ENCODE results near the gene JPH4.
"Not testable (repeated sequence)": the region's sequence is repeated elsewhere in the genome, so short reads cannot be mapped to it uniquely, and the experiment has no call there.

The JPH4 gene

DNA sequence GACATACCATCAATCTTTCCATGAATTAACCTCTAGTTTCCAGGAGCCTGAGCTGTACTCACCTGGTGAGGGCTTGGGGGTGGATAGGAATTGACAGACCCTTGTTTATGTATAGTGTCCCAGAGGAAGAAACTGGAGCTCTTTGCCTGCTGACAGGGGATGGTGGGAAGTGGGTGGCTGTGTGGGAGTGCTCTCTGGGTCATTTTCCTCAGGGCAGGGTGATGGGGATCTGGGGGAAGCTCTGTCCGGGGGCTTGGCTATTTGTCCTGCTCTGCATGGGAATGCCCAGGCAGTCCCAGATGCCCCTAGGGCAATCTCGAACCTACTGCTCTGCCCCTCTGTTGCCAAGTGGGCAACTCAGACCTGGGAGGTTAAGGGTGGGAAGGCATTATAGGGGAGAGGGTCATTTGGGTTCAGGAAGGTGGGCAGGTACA is 35.8 kb upstream of the JPH4 start:
- Histone ChIP-seq H3K27ac (ENCODE audit: low read depth, low read length) (no peak overlapping the region), H3K4me3 (ENCODE audit: low read length) (no peak overlapping the region), H3K36me3 (ENCODE audit: control insufficient read depth, insufficient read depth, low read length) (no peaks in the 10 kb centered on the region), H3K27me3 (ENCODE audit: control insufficient read depth, insufficient read depth, low read length) (no peaks in the 10 kb centered on the region), H3K4me1 (ENCODE audit: control insufficient read depth, insufficient read depth, low read length) (no peaks in the 10 kb centered on the region), H3K9ac (ENCODE audit: low read length) (no peak overlapping the region)

DNA sequence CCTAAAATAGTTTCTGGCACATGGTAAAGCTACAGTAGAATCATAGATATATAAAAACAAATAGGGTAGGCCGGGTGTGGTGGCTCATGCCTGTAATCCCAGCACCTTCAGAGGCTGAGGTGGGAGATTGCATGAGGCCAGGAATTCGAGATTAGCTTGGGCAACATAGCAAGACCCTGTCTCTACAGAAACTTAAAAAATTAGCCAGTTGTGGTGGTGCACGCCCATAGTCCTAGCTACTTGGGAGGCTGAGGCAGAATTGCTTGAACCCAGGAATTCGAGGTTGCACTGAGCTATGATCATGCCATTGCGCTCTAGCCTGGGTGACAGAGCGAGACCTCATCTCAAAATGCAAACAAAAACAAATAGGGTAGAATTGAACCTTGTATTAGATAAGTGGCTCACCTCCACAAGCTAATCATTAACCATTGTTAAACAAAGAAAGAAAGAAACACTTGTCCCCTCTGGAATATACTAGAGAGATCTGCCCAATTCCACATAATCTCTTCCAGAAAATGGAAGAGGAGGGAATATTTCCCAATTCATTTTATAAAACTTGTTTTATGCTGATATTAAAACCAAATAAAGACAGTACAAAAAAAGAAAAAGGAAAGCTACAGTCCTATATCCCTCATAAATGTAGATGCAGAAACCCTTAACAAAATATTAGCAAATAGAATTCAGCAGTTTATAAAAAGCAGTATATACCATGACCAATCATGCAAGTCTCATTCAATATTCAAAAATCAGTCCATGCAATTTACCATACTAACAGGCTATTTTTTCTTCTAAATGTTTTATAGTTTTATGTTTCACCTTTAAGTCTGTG is 34.9 kb upstream of the JPH4 start:
- H3K36me3 ChIP-seq (ENCODE audit: control insufficient read depth, insufficient read depth, low read length) = no peaks in the 10 kb centered on the region
- H3K27me3 ChIP-seq (ENCODE audit: control insufficient read depth, insufficient read depth, low read length) = no peaks in the 10 kb centered on the region
- H3K4me3 ChIP-seq (ENCODE audit: low read length) = no peak overlapping the region
- no peaks in the 10 kb centered on the region for H3K4me1 ChIP-seq (ENCODE audit: control insufficient read depth, insufficient read depth, low read length)
- H3K27ac ChIP-seq (ENCODE audit: low read depth, low read length) = no peak overlapping the region
- no peak overlapping the region for H3K9ac ChIP-seq (ENCODE audit: low read length)

DNA sequence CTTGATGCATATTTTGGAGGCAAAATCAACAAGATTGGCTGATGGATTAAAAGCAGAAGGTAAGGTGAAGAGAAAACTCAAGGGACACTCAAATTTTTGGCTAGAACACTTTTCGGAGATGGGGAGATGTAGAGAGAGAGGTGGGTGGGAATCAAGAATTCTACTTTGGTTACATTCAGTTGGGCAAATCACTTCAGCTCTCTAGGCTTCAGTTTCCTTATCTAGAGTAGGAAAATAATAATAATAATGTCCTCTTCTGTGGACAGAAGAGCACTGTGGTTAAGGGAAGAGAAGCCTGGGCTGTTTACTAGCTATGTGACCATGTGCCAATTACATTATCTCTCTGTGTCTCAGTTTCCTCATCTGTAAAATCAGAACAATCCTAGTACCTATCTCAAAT is 34.2 kb upstream of the JPH4 start:
- Histone ChIP-seq H3K4me3 (ENCODE audit: low read length) (no peak overlapping the region), H3K4me1 (ENCODE audit: control insufficient read depth, insufficient read depth, low read length) (no peaks in the 10 kb centered on the region), H3K27ac (ENCODE audit: low read depth, low read length) (no peak overlapping the region), H3K9ac (ENCODE audit: low read length) (no peak overlapping the region), H3K36me3 (ENCODE audit: control insufficient read depth, insufficient read depth, low read length) (no peaks in the 10 kb centered on the region), H3K27me3 (ENCODE audit: control insufficient read depth, insufficient read depth, low read length) (no peaks in the 10 kb centered on the region)

DNA sequence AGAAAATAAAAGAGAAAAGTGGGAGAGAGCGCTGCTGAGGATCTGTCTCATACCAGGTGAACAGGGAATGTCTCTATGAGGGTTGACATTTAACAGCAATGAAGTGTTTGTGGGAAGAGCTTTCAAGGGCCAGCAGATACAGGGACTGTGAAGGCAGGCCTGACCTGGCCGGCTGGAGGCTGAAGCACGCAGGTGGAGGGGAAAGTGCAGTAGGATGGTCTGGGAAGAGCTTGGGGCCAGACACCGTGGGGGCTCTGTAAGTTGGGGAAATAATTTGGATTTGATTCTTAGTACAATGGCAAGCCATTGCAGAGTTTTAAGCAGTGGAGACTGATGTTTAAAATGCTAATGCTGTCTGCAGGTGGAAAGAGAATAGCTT is 33.8 kb upstream of the JPH4 start:
- Histone ChIP-seq H3K4me1 (ENCODE audit: control insufficient read depth, insufficient read depth, low read length) (no peaks in the 10 kb centered on the region), H3K9ac (ENCODE audit: low read length) (no peak overlapping the region), H3K36me3 (ENCODE audit: control insufficient read depth, insufficient read depth, low read length) (no peaks in the 10 kb centered on the region), H3K27me3 (ENCODE audit: control insufficient read depth, insufficient read depth, low read length) (no peaks in the 10 kb centered on the region), H3K4me3 (ENCODE audit: low read length) (no peak overlapping the region), H3K27ac (ENCODE audit: low read depth, low read length) (no peak overlapping the region)

DNA sequence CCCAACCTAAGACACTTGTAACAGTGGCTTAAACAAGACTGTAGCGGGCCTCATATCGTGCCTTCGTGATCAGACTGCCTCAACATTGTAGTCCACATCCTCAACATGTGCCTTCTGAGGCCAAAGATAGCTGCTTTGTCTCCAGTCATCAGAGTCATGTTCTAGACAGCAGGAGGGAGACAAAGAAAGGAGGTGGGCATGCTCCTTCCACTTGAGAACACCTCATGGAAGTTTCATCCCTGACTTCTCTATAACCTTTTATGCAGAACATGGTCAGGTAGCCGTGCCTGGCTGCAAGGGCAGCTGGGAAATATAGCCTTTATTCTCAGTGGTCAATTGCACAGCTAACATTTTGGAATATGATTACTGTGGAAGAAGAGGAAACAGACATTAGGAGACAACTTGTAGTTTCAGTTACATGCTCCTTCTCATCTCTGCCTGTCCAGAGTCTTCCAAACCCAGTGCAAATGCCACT is 32.3 kb upstream of the JPH4 start:
- no peaks in the 10 kb centered on the region for H3K36me3 ChIP-seq (ENCODE audit: control insufficient read depth, insufficient read depth, low read length)
- H3K27me3 ChIP-seq (ENCODE audit: control insufficient read depth, insufficient read depth, low read length) = no peaks in the 10 kb centered on the region
- no peak overlapping the region for H3K27ac ChIP-seq (ENCODE audit: low read depth, low read length)
- H3K4me3 ChIP-seq (ENCODE audit: low read length) = no peak overlapping the region
- H3K4me1 ChIP-seq (ENCODE audit: control insufficient read depth, insufficient read depth, low read length) = no peaks in the 10 kb centered on the region
- H3K9ac ChIP-seq (ENCODE audit: low read length) = no peak overlapping the region

DNA sequence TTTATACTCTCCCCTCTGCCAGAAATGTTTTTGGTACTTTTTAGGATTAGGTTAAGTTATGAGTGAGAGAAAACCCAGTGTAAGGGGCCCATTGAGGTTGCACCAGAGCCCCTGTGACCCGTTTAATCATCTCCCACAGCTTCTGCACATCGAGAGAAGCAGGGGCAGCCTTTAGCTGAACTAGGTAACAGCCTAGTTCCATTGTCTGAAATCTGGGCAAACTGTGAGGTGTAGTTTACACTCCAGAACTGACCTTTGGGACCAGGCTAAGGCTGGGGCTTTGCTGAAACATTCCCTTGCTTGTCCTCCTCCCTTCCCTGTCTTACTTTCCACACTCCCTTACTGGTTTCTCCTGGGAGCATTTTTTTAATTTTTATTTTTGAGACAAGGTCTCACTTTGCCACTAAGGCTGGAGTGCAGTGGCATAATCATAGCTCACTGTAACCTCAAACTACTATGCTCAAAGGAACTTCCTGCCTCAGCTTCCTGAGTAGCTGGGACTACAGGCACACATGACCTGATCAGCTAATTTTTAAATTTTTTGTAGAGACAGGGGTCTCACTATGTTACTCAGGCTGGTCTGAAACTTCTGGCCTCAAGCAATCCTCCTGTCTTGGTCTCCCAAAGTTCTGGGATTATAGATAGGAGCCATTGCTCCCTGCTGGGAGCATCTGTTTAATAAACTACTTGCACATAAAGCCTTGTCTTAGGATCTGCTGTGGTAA is 31.7 kb upstream of the JPH4 start:
- Histone ChIP-seq H3K9ac (ENCODE audit: low read length) (no peak overlapping the region), H3K4me1 (ENCODE audit: control insufficient read depth, insufficient read depth, low read length) (no peaks in the 10 kb centered on the region), H3K4me3 (ENCODE audit: low read length) (no peak overlapping the region)

DNA sequence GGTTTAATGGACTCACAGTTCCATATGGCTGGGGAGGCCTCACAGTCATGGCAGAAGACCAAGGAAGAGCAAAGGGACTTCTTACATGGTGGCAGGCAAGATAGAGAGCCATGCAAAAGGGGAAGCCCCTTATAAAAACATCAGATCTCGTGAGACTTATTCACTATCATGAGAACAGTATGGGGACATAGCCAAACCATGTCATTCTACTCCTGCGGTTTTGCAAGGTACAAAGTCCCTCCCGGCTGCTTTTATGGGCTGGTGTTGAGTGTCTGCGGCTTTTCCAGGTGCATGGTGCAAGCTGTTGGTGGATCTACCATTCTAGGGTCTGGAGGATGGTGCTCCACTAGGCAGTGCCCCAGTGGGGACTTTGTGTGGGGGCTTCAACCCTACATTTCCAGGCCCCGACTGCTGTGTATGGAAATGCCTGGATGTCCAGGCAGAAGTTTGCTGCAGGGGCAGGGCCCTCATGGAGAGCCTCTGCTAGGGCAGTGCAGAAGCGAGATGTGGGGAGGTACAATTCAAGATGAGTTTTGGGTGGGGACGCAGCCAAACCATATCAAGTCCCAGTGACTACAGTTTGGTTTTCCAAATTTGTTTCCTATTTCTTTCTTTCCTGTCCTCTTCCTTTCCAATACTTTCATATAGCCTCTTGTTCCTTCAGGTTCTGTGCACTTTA is 31.0 kb upstream of the JPH4 start:
- H3K27ac ChIP-seq (ENCODE audit: low read depth, low read length); H3K4me3 ChIP-seq (ENCODE audit: low read length); H3K4me1 ChIP-seq (ENCODE audit: control insufficient read depth, insufficient read depth, low read length); H3K9ac ChIP-seq (ENCODE audit: low read length); H3K36me3 ChIP-seq (ENCODE audit: control insufficient read depth, insufficient read depth, low read length); H3K27me3 ChIP-seq (ENCODE audit: control insufficient read depth, insufficient read depth, low read length): not testable (repeated sequence)

More for the DNA sequence above, 31.7 kb upstream of the JPH4 start:
- Histone ChIP-seq H3K27me3 (ENCODE audit: control insufficient read depth, insufficient read depth, low read length) (no peaks in the 10 kb centered on the region), H3K27ac (ENCODE audit: low read depth, low read length) (no peak overlapping the region), H3K36me3 (ENCODE audit: control insufficient read depth, insufficient read depth, low read length) (no peaks in the 10 kb centered on the region)

DNA sequence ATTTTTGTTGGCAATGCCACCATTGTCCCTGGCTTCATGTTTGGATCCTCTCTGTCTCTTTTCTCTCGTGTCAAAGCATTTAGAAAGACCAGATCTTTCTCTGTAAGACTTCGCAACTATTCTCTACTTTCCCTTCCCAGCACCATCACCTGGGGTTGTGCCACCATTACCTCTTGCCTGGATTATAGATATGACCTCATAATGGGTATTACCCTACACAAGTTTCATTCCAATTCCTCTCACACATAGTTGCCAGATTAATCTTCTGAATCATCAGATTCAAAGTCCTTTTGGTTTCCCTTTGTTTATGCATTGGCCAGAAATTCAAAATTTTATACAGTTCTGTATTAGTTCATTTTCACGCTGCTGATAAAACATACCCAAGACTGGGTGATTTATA is 30.4 kb upstream of the JPH4 start:
- Histone ChIP-seq H3K4me1 (ENCODE audit: control insufficient read depth, insufficient read depth, low read length) (no peaks in the 10 kb centered on the region), H3K27ac (ENCODE audit: low read depth, low read length) (no peak overlapping the region), H3K4me3 (ENCODE audit: low read length) (no peak overlapping the region), H3K36me3 (ENCODE audit: control insufficient read depth, insufficient read depth, low read length) (no peaks in the 10 kb centered on the region), H3K9ac (ENCODE audit: low read length) (no peak overlapping the region), H3K27me3 (ENCODE audit: control insufficient read depth, insufficient read depth, low read length) (no peaks in the 10 kb centered on the region)

DNA sequence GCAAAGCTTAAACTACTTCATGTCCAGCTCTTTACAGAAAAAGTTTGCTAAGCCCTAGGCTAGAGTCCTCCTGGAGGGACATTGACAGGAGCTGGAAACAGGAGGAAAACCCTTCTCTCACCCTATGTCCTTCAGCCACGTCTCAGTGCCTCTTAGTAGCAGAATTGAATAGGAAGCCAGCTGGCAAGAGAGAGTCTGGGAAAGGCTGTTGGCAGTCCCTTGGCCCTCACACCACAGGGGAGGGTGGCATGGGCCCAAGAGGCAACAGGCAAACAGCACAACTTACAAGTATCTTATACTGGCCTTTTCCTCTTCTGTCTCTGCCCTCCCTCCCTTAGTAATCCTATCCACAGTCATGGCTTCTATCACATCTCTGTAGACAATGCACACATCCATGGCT is 29.9 kb upstream of the JPH4 start:
- Histone ChIP-seq H3K4me1 (ENCODE audit: control insufficient read depth, insufficient read depth, low read length) (no peaks in the 10 kb centered on the region), H3K4me3 (ENCODE audit: low read length) (no peak overlapping the region), H3K9ac (ENCODE audit: low read length) (no peak overlapping the region), H3K36me3 (ENCODE audit: control insufficient read depth, insufficient read depth, low read length) (no peaks in the 10 kb centered on the region), H3K27ac (ENCODE audit: low read depth, low read length) (no peak overlapping the region), H3K27me3 (ENCODE audit: control insufficient read depth, insufficient read depth, low read length) (no peaks in the 10 kb centered on the region)

DNA sequence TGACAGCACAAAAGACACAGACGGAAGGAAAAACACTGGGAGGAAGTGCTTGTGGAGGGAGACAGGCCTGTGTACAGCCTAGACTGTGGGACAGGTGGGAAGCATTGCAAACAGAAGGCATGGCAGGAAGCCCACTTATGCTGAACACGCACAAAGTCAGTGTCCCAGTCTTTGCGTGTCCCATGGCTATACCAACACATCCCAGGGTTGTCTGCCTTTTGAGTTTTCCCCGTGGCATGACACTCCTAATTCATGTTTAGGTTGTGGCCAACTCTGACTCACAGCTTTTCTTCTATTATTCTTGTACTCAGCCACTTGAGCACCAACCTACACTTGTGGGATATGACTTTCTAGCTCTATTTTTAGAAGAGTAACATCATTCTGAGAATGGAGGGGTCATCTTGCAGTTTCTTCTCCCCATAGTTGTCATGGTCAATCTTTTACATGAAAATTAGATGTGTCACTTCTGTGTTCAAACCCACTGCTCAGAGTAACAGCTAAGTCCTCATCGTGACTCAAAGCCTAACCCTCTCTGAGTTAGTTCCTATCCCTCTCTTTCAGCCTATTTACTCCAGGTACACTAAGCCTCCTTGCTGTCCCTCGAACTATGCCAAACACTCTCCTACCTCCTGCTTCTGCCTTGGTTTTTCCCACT is 27.5 kb upstream of the JPH4 start:
- H3K9ac ChIP-seq (ENCODE audit: low read length) = no peak overlapping the region

DNA sequence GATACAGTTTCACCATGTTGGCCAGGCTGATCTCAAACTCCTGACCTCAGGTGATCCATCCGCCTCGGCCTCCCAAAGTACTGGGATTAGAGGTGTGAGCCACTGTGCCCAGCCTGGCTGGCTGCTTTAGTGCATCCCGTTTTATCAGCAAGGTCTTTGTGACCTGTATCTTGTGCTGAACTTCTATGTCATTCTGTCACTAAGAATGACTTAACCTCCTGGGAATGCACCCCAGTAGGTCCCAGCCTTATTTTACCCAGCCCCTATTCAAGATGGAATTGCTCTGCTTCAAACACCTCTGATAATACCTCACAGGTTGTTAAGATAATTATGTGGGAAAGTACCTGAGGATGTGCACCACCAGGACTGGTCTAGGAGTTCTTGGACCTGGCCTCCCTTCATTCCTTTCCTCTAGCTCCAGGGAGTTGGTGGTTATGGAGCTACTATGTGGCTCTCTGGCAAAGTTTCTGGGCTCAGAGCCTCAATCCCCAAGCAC is 26.1 kb upstream of the JPH4 start:
- no peaks in the 10 kb centered on the region for H3K27me3 ChIP-seq (ENCODE audit: control insufficient read depth, insufficient read depth, low read length)
- H3K9ac ChIP-seq (ENCODE audit: low read length) = no peak overlapping the region
- H3K27ac ChIP-seq (ENCODE audit: low read depth, low read length) = no peak overlapping the region
- no peak overlapping the region for H3K4me3 ChIP-seq (ENCODE audit: low read length)
- no peaks in the 10 kb centered on the region for H3K36me3 ChIP-seq (ENCODE audit: control insufficient read depth, insufficient read depth, low read length)
- H3K4me1 ChIP-seq (ENCODE audit: control insufficient read depth, insufficient read depth, low read length) = no peaks in the 10 kb centered on the region

More for the DNA sequence above, 27.5 kb upstream of the JPH4 start:
- Histone ChIP-seq H3K4me1 (ENCODE audit: control insufficient read depth, insufficient read depth, low read length) (no peaks in the 10 kb centered on the region), H3K4me3 (ENCODE audit: low read length) (no peak overlapping the region), H3K36me3 (ENCODE audit: control insufficient read depth, insufficient read depth, low read length) (no peaks in the 10 kb centered on the region), H3K27ac (ENCODE audit: low read depth, low read length) (no peak overlapping the region), H3K27me3 (ENCODE audit: control insufficient read depth, insufficient read depth, low read length) (no peaks in the 10 kb centered on the region)

DNA sequence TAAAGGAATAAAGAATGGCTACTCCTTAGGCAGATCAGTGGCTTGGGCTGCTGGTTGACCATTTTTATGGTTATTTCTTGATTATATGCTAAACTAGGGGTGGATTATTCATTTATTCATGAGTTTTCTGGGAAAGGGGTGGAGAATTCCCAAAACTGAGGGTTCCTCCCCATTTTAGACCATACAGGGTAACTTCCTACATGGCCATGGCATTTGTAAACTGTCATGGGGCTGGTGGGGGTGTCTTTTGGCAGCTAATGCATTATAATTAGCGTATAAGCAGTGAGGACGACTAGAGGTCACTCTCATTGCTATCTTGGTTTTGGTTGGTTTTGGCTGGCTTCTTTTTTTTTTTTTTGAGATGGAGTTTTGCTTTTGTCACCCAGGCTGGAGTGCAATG is 25.6 kb upstream of the JPH4 start:
- no peaks in the 10 kb centered on the region for H3K36me3 ChIP-seq (ENCODE audit: control insufficient read depth, insufficient read depth, low read length)
- no peaks in the 10 kb centered on the region for H3K27me3 ChIP-seq (ENCODE audit: control insufficient read depth, insufficient read depth, low read length)
- no peak overlapping the region for H3K27ac ChIP-seq (ENCODE audit: low read depth, low read length)
- no peak overlapping the region for H3K4me3 ChIP-seq (ENCODE audit: low read length)
- no peaks in the 10 kb centered on the region for H3K4me1 ChIP-seq (ENCODE audit: control insufficient read depth, insufficient read depth, low read length)
- no peak overlapping the region for H3K9ac ChIP-seq (ENCODE audit: low read length)
